G401 (cell line): Measurements from ENCODE around the gene TTPAL. TPM values are rescaled to one million over a fixed set of nuclear protein-coding genes. Genes with fewer than 3 reads are reported as not detected.
A peak's percentile ranks its signal among the peaks of the same experiment; 100 is the strongest.

ENCODE experiments used
- DNase-seq: peaks from one replicate; pipeline ENCODE4 v3.0.0-alpha.2; 2015; ENCODE audit warnings: low spot score
- in situ Hi-C: cut with HindIII; loops from 2 replicates; pipeline ENCODE4 v1.10.0; 2016; ENCODE audit warnings: low sequenced_read_pairs, mixed read lengths
- total RNA-seq: library from RNA; depleted of rRNA; stranded (reverse); fragments of >200 nt; shearing (Covaris generic); gene quantifications from 2 replicates; pipeline ENCODE4 v1.2.3, GENCODE V29; 2014; rRNA removed

The TTPAL gene
- total RNA-seq, 1 experiment from 2014 or later: 6.1 TPM

DNA sequence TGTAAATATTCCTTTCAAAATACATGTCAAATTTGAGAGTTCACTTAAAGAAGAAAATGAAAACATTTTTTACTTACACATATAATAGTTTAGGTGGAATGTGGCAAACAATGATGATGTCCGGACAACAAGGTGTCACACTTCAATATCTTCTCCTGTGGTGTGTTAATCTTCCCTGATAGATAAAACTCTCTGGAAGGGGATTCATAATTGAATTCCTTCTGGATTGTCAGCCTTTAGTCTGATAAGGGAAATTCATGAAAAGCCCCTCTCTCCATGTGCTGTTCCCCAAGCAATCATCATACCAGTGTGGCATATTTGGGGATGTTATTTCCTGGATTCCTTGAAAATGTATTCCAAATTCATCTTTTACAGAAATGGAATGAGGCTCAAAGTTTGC lies 47.2 kb downstream of the TTPAL start:
- in situ Hi-C loops: no loop called here
- no peak for DNase-seq

DNA sequence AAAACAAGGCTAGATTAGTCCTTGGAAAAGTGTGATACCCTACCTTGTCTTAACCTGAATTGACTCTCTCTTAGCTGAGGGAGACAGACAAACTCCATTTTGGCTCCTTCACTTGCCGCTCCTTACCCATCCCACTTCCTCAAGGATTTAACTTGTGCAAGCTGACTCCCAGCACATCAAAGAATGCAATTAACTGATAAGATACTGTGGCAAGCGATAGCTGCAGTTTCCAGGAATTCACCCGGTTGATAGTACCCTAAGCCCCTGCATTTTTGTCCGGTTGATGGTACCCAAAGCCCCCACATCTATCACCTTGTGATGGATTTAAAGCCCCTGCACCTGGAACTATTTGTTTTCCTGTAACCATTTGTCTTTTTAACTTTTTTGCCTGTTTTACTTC lies 48.1 kb downstream of the TTPAL start:
- in situ Hi-C loops: no loop called here
- DNase-seq: no peak

DNA sequence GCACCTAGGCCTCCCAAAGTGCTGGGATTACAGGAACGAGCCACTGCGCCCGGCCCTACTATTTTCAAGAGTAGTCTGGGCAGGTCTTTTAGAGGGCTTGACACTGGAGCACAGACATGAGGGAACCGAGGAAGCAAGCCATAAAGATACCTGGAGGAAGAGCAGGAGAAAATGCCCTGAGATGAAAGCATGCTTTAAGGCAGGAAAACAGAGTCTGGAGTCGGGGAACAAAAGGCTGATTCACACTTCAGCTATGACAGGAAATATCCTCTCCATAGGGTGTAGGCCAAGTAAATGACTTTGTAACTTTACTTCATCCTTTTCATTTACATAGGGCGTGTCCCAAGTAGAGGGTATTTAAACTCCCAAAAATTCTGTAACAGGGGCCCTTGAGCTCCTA lies 50.5 kb downstream of the TTPAL start:
- no peak for DNase-seq
- in situ Hi-C loops: no loop called here

- in situ Hi-C loops: no loop called here
- no peak for DNase-seq
Measured at GRCh38 chr20:44527716-44528199, 52.1 kb downstream of the TTPAL start.

DNA sequence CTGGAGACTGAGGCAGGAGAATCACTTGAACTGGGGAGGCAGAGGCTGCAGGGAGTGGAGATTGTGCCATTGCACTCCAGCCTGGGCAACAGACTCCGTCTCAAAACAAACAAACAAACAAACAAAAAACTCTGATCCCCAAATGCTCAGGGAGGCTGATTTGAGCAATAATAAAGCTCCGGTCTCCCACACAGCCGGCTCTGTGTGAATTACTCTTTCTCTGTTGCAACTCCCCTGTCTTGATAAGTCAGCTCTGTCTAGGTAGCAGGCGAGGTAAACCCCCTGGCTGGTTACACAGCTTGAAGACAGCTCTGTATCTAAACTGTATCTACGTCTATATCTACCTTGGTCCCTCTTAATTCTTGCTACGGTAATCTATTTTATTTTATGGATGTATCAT lies 52.6 kb downstream of the TTPAL start:
- no peak for DNase-seq
- in situ Hi-C loops: no loop called here

GRCh38 chr20:44532259-44532980 lies 56.7 kb downstream of the TTPAL start:
- in situ Hi-C loops: no loop called here
- DNase-seq: peak; percentile 44

DNA sequence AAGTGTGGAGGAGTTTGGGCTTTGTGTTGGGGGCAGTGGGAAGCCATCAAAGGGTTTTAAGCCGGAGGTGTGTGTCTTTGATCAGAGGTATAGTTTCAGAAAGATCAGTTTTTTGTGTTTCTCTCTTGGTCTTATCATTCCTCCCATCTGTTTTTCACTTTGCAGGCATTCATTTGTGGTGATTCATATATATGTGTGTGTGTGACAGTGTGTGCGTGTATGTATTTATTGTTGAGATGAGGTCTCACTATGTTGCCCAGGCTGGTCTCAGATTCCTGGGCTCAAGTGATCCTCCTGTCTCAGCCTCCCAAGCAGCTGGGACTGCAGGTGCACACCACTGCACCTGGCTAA lies 57.3 kb downstream of the TTPAL start:
- DNase-seq: no peak
- in situ Hi-C loops: no loop called here

DNA sequence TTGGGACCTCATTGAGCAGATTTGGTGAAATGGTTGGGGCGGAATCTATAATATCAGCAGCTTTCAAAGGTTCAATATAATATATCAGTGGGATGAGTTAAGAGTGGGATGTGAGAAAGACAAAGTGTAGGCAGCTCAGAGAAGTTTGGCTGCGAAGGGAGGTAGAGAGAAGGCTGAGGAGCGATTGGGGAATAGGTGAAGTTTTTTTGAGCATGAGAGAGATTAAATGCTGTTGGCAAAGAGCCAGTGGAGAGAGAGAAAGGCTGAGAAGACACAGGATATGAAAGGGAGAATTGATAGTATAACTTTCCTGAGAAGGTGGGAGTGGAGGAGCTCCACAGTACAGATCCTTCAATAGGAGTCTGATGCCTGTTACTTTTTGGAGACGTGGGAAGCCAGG lies 58.3 kb downstream of the TTPAL start:
- in situ Hi-C loops: no loop called here

GRCh38 chr20:44536175-44536574 lies 60.5 kb downstream of the TTPAL start:
- in situ Hi-C loops: loop anchor here (5.0 kb wide), 2 partner anchors 56 to 81 kb away; no protein-coding TSS in a partner anchor
- no peak for DNase-seq

More for the DNA sequence above, 58.3 kb downstream of the TTPAL start:
- DNase-seq: no peak

DNA sequence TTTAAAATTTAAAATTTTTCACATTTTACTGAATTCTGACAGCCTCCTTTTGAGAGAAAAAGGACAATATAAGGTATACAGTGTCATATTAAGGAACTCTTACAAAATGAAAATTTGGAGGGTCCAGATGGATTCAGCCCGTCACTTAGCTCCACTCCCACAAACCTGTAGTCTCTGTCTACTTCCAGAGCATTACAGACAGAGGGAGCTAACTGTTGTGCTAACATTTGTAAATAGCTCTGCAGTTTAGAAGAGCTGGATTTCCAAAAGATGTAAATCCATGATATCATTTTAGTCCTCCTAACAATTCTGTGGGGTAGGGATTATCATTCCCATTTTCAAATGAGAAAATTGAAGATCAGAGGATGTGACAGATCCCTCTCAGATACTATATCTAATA lies 62.3 kb downstream of the TTPAL start:
- in situ Hi-C loops: loop anchor here (5.0 kb wide), 2 partner anchors 54 to 79 kb away; no protein-coding TSS in a partner anchor
- DNase-seq: no peak

DNA sequence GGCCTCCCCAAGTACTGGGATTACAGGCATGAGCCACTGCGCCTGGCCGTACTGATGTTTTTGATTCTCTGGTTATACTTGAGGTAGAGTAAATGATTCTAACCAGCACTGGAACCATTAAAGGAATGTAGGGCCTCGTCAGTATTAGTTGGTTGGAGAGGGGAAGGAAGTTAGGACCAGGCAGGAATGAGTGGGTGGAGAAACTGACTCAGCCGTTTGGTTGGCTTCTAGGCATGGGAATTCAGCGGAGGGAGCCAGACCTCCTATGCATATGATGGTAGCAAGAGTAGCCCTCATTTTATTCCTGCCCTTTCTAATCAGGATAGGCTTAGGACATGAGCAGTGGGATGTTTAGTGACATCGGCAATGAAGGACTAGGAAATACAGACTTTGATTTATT lies 65.2 kb downstream of the TTPAL start:
- in situ Hi-C loops: no loop called here
- no peak for DNase-seq

GRCh38 chr20:44541992-44542391 lies 66.3 kb downstream of the TTPAL start:
- DNase-seq: no peak
- in situ Hi-C loops: no loop called here

DNA sequence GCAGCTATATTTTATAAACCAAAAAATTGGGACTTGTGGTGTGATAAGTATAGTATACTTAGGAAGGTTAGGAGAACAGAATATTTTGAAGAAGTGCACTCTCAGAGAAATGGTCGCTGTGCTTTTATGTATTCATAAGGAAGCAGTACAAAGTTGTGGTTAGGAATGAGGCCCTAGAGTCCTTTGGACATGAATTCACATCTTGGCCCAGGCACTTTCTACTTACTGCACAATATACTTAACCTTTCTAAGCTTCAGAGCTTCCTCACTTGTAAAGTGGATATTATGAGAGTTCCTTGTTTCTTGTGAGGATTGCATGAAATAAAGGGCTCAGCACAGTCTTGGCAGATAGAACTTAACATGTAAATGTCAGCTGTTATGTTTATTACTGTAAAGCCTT lies 67.2 kb downstream of the TTPAL start:
- in situ Hi-C loops: no loop called here
- no peak for DNase-seq

DNA sequence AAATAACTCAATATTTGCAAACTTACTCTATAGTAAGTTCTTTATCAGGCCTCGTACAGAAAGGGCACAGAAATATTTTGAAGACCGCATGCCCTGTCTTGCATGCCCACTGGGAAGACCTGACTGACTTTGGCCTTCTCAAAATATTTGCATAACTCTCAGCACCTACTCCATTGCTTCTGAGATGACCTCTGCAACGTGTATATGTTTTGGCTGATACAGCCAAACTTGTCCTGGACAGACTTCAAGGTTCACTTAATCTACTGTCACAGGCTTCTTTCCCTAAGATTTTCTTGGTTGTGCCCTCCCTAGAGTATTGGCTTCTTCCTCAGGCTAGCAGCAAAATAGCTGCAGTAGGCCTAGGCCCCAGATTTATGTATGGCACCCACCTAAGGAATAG lies 67.7 kb downstream of the TTPAL start:
- in situ Hi-C loops: no loop called here
- DNase-seq: no peak

Other genes with a start within 250 kb of the TTPAL start
- gene GDAP1L1, start 228.6 kb upstream of the TTPAL start, total RNA-seq: not detected in 2 replicates
- gene FITM2, start 164.7 kb upstream of the TTPAL start, total RNA-seq: 2.5 and 4.3 TPM in 2 replicates
- not detected in 2 replicates for gene R3HDML, start 138.8 kb upstream of the TTPAL start, total RNA-seq
- gene HNF4A, start 120.2 kb upstream of the TTPAL start, total RNA-seq: 0.06 and 0.17 TPM in 2 replicates
- 23.9 and 28.0 TPM in 2 replicates for gene SERINC3, start 46.2 kb downstream of the TTPAL start, total RNA-seq
- gene PKIG, start 106.7 kb downstream of the TTPAL start, total RNA-seq: 37.1 and 69.0 TPM in 2 replicates
- 30.6 and 47.6 TPM in 2 replicates for gene ADA, start 175.8 kb downstream of the TTPAL start, total RNA-seq
- gene CCN5, start 239.5 kb downstream of the TTPAL start, total RNA-seq: 0.17 TPM in 1 of 2 replicates, not detected in the other